ENCODE results near the gene ARHGEF19. TPM values are rescaled to one million over a fixed set of nuclear protein-coding genes. Genes with fewer than 3 reads are reported as not detected.

ARHGEF19 gene
- total and polyA plus RNA-seq, 9 of the 15 experiments (the other 6 are each of a cell fraction or from before 2014, with no cell fraction given), result 0.73 to 21.0 (median 5.2) TPM

- TF ChIP-seq ZBTB40 (IDR thresholded peaks at IDR 0.05), result no peak
- no peak for TF ChIP-seq ZBTB40 (CRISPR knock-in tag; IDR thresholded peaks at IDR 0.05)
- no peak for TF ChIP-seq MCM5 (IDR thresholded peaks at IDR 0.05; ENCODE audit: low read depth)
- TF ChIP-seq ZNF12 (CRISPR knock-in tag; IDR thresholded peaks at IDR 0.05), result no peak
- TF ChIP-seq SAFB2 (IDR thresholded peaks at IDR 0.05; ENCODE audit: borderline replicate concordance, low read depth, low read length, severe bottlenecking), result no peak
- no peak for TF ChIP-seq YBX1 (IDR thresholded peaks at IDR 0.05)
- no peak for TF ChIP-seq GABPB1 (CRISPR knock-in tag; IDR thresholded peaks at IDR 0.05)
- TF ChIP-seq CEBPZ (IDR thresholded peaks at IDR 0.05; ENCODE audit: borderline replicate concordance, low read depth, low read length), result no peak
- no peak for TF ChIP-seq SREBF1 (IDR thresholded peaks at IDR 0.05; ENCODE audit: borderline replicate concordance, low read depth, low read length)
- peak; percentile 91 for TF ChIP-seq BCOR (IDR thresholded peaks at IDR 0.05)
- TF ChIP-seq MYC (IDR thresholded peaks at IDR 0.05; ENCODE audit: low read depth, low read length), result no peak
- TF ChIP-seq MYC (CRISPR knock-in tag; IDR thresholded peaks at IDR 0.05; ENCODE audit: borderline replicate concordance, low read depth), result no peak
- no peak for TF ChIP-seq PURB (CRISPR knock-in tag; IDR thresholded peaks at IDR 0.05; ENCODE audit: low read depth)
- no peak for TF ChIP-seq ETV6 (IDR thresholded peaks at IDR 0.05; ENCODE audit: borderline replicate concordance in 1 of 2, low read depth in 2 of 2, low read length in 1 of 2)
- no peak for TF ChIP-seq ETV6 (CRISPR knock-in tag; IDR thresholded peaks at IDR 0.05; ENCODE audit: borderline replicate concordance)
- TF ChIP-seq HNRNPL (IDR thresholded peaks at IDR 0.05; ENCODE audit: low read depth, low read length), result no peak
Observed at GRCh38 chr1:16174261-16174868, 38.1 kb downstream of the ARHGEF19 start (continued).

Measured in K562 (cell line).